ENCODE results near the gene SPDL1. TPM values are rescaled to one million over a fixed set of nuclear protein-coding genes. Genes with fewer than 3 reads are reported as not detected.

The SPDL1 gene
- total and polyA plus RNA-seq, 2 of the 4 experiments (the other 2 are of a cell fraction) = 18.8 to 29.4 TPM

Small RNA genes within 50 kb of the gene (microRNA-seq; reads per million reads assigned to microRNA genes)
- not detected for gene RNU6-477P (ENCODE audit: insufficient read depth, insufficient read length)

Small RNA genes within 50 kb of the gene (small RNA-seq; reads per million reads assigned to genes)
- 0 reads per million in 5 experiments for gene RNU6-477P

Other genes with a start within 250 kb of the SPDL1 start
- gene DOCK2, start 53.5 kb downstream of the SPDL1 start, total RNA-seq (2012; rRNA removed) = 1.4 and 3.0 TPM in 2 replicates
- 0.47 and 0.72 TPM in 2 replicates for gene DOCK2, start 53.5 kb downstream of the SPDL1 start, polyA plus RNA-seq (2012; rRNA removed)

All from IMR-90 (cell line).